Raji (cell line): ENCODE results near the gene RAPGEF5.

Experiments
- POLR2A ChIP-seq: IDR thresholded peaks from 2 replicates; pipeline ENCODE4 v1.6.1; 2011; ENCODE audit warnings: low read depth, low read length, control low read depth; ENCODE audit not compliant: insufficient read depth

Gene RAPGEF5

GRCh38 chr7:22114440-22114981, 242.4 kb downstream of the RAPGEF5 start:
- TF ChIP-seq POLR2A, result no peak

- TF ChIP-seq POLR2A, result no peak
Observed at GRCh38 chr7:22113041-22113440, 243.9 kb downstream of the RAPGEF5 start.

GRCh38 chr7:22111661-22112060, 245.3 kb downstream of the RAPGEF5 start:
- TF ChIP-seq POLR2A, result no peak

- TF ChIP-seq POLR2A, result no peak
Observed at GRCh38 chr7:22110881-22111280, 246.1 kb downstream of the RAPGEF5 start.

- TF ChIP-seq POLR2A, result no peak
Observed at GRCh38 chr7:22110227-22110839, 246.6 kb downstream of the RAPGEF5 start.

- TF ChIP-seq POLR2A, result no peak
Observed at GRCh38 chr7:22109761-22110160, 247.2 kb downstream of the RAPGEF5 start.

GRCh38 chr7:22108151-22108845, 248.7 kb downstream of the RAPGEF5 start:
- TF ChIP-seq POLR2A, result no peak

- no peak for TF ChIP-seq POLR2A
Observed at GRCh38 chr7:22105550-22105949, 251.4 kb downstream of the RAPGEF5 start.

- no peak for TF ChIP-seq POLR2A
Observed at GRCh38 chr7:22094413-22095342, 262.3 kb downstream of the RAPGEF5 start.

GRCh38 chr7:22093936-22094335, 263.0 kb downstream of the RAPGEF5 start:
- no peak for TF ChIP-seq POLR2A

- TF ChIP-seq POLR2A, result no peak
Observed at GRCh38 chr7:22093001-22093400, 264.0 kb downstream of the RAPGEF5 start.

- TF ChIP-seq POLR2A, result no peak
Observed at GRCh38 chr7:22090512-22090911, 266.4 kb downstream of the RAPGEF5 start.

- no peak for TF ChIP-seq POLR2A
Observed at GRCh38 chr7:22090107-22090506, 266.8 kb downstream of the RAPGEF5 start.

GRCh38 chr7:22088827-22089226, 268.1 kb downstream of the RAPGEF5 start:
- no peak for TF ChIP-seq POLR2A

- no peak for TF ChIP-seq POLR2A
Observed at GRCh38 chr7:22087861-22088260, 269.1 kb downstream of the RAPGEF5 start.

GRCh38 chr7:22083704-22084240, 273.2 kb downstream of the RAPGEF5 start:
- no peak for TF ChIP-seq POLR2A
